ENCODE measurements around the gene MLLT10. TPM values are rescaled to one million over a fixed set of nuclear protein-coding genes. Genes with fewer than 3 reads are reported as not detected.

Gene MLLT10
- total and polyA plus RNA-seq, 2 of the 8 experiments (the other 6 are each of a cell fraction or from before 2014, with no cell fraction given), result 53.1 to 62.1 TPM

DNA sequence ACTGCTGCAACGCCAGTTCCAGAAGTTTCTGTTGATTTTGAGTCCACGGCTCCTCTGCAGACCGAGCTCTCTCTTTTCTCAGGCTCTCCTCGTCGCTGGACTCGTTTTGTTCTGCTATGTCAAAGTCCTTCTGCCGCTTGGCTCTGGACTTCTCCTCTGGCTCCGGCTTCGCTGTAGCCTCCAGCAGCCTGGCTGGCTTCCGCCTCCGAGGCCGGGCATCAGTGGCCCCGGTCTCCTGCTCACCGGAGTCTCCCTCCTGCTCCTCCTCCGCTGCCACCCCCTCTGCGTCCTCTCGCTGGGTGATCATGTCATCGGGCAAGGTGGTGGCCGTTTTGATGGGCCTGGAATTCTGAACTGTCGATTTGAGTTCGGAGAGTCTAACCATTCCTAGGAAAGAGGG lies 225.2 kb downstream of the MLLT10 start:
- ChIA-PET POLR2A (ENCODE audit: partially characterized antibody) (interaction anchor here (0.8 to 1.4 kb wide), 5 partner anchors 10 to 262 kb away, joined by 3 to 5 read pairs (median 3); no protein-coding TSS in a partner anchor), CTCF (ENCODE audit: partially characterized antibody) (interaction anchor here (0.8 to 2.4 kb wide), 6 partner anchors 9 to 222 kb away, joined by 3 to 8 read pairs (median 4); no protein-coding TSS in a partner anchor)
- H4K91ac ChIP-seq (replicated peaks; ENCODE audit: insufficient read length, low read length), result no peak overlapping the region
- H2BK5ac ChIP-seq (ENCODE audit: low read depth, low read length), result 0 out of 2 replicates have a peak overlapping the region, but pooled peaks have one; percentile 28
- no peaks in the 10 kb centered on the region for H3K79me2 ChIP-seq (ENCODE audit: control insufficient read depth in 1 of 2, insufficient read depth in 2 of 2, low read length in 2 of 2)
- FAIRE-seq (no peak), DNase-seq (ENCODE audit: low read depth in 1 of 2, low spot score in 2 of 2) (no peak)
- H3K56ac ChIP-seq (replicated peaks; ENCODE audit: insufficient read length, low read depth, low read length), result no peak overlapping the region
- H4K5ac ChIP-seq (ENCODE audit: insufficient read length, low read depth, low read length), result no peak overlapping the region
- H3K23me2 ChIP-seq (ENCODE audit: low read depth, low read length), result no peaks in the 10 kb centered on the region
- H2BK12ac ChIP-seq (ENCODE audit: low read depth, low read length), result peak overlapping the region; percentile 85; the same call in 1 of the 2 replicates
- no peak overlapping the region for H2BK15ac ChIP-seq (ENCODE audit: low read length)
- no peaks in the 10 kb centered on the region for H3K27me3 ChIP-seq (replicated peaks in 1 of 4; ENCODE audit: control insufficient read depth in 3 of 4, extremely low read depth in 1 of 4, insufficient read depth in 3 of 4, low read length in 3 of 4)
- H3K23ac ChIP-seq (ENCODE audit: insufficient read length), result no peak overlapping the region
- H3K4me3 ChIP-seq (ENCODE audit: extremely low read depth in 1 of 4, insufficient read depth in 2 of 4, low read depth in 3 of 4, low read length in 4 of 4), result no peak overlapping the region
- H3K36me3 ChIP-seq (ENCODE audit: control insufficient read depth in 2 of 4, insufficient read depth in 4 of 4, low read length in 3 of 4), result no peaks in the 10 kb centered on the region
- 96% methylated on average over 21 of the region's 21 CpGs; no CpG with 5 or more reads in 1 of the 2 experiments for WGBS, 2 experiments (ENCODE audit: extremely low coverage in 1 of 2, insufficient coverage in 1 of 2, insufficient read length in 1 of 2, insufficient replicate concordance in 2 of 2, low coverage in 1 of 2, low lambda C conversion rate in 2 of 2, missing lambda C conversion rate in 1 of 2)
- H3K79me1 ChIP-seq (ENCODE audit: low read depth, low read length), result no peaks in the 10 kb centered on the region
- H2AK5ac ChIP-seq (ENCODE audit: low read depth, low read length), result no peak overlapping the region
- peak overlapping the region; percentile 19 for H3K4ac ChIP-seq (replicated peaks; ENCODE audit: insufficient read length, low read depth, low read length)
- TF ChIP-seq GTF2F1 (IDR thresholded peaks at IDR 0.05; ENCODE audit: borderline replicate concordance, low read depth, low read length), result no peak
- TF ChIP-seq MAFK (IDR thresholded peaks at IDR 0.05; ENCODE audit: low read depth, low read length), result no peak
- no peak for TF ChIP-seq EGR1 (IDR thresholded peaks at IDR 0.05; ENCODE audit: borderline replicate concordance, low read depth, low read length)
- no peak for TF ChIP-seq TBP (IDR thresholded peaks at IDR 0.05; ENCODE audit: low read depth, low read length)
- no peak for TF ChIP-seq CBX8 (IDR thresholded peaks at IDR 0.05; ENCODE audit: borderline replicate concordance, low read depth, low read length)
- TF ChIP-seq RFX5 (IDR thresholded peaks at IDR 0.05; ENCODE audit: borderline replicate concordance, low read depth, low read length), result no peak
- no peak overlapping the region for H3K14ac ChIP-seq (ENCODE audit: insufficient read length)
- H3K4me1 ChIP-seq (replicated peaks in 1 of 4; ENCODE audit: control insufficient read depth in 3 of 4, insufficient read depth in 4 of 4, low read length in 3 of 4), result peaks cover 11 to 18% (median 15%) of the 10 kb centered on the region in 4 experiments
- no peak overlapping the region for H2BK20ac ChIP-seq (ENCODE audit: low read length)
- no peak overlapping the region for H2AFZ ChIP-seq (ENCODE audit: low read length)
- no peak overlapping the region; a peak in 1 of 7 replicates for H3K9ac ChIP-seq (replicated peaks in 1 of 4; ENCODE audit: extremely low read depth in 1 of 4, low read depth in 3 of 4, low read length in 3 of 4)
- H3K18ac ChIP-seq (ENCODE audit: extremely low read depth, low read length), result 0 out of 2 replicates have a peak overlapping the region, but pooled peaks have one; percentile 6
- H3K27ac ChIP-seq (ENCODE audit: low read depth, low read length), result no peak overlapping the region
- peak overlapping the region; percentile 3; the same call in 1 of the 2 replicates for H4K8ac ChIP-seq (ENCODE audit: extremely low read depth, insufficient read depth, low read length)
- H2BK120ac ChIP-seq (replicated peaks; ENCODE audit: low read depth, low read length), result no peak overlapping the region
- H3K9me3 ChIP-seq (ENCODE audit: insufficient read depth in 2 of 2, low read depth in 1 of 2, low read length in 1 of 2), result no peaks in the 10 kb centered on the region
- no peaks in the 10 kb centered on the region for H4K20me1 ChIP-seq (replicated peaks in 1 of 2; ENCODE audit: control insufficient read depth in 1 of 2, insufficient read depth in 2 of 2, low read length in 2 of 2)
- no peak overlapping the region for H3K4me2 ChIP-seq (ENCODE audit: insufficient read depth in 1 of 2, low read depth in 2 of 2, low read length in 2 of 2)
